GM18951 (cell line): ENCODE results near the gene KRTAP10-3.
"Not testable (repeated sequence)": the region's sequence is repeated elsewhere in the genome, so short reads cannot be mapped to it uniquely, and the experiment has no call there.

ENCODE experiments used
- POLR2A ChIP-seq: IDR thresholded peaks from 4 replicates; pipeline ENCODE4 v1.6.1; 2011; ENCODE audit warnings: mild to moderate bottlenecking; ENCODE audit not compliant: insufficient read length, insufficient read depth; ENCODE audit errors: extremely low read depth
- in situ Hi-C: fragments of 300-500 bp; cut with MboI; formaldehyde crosslinking; loops from one replicate; pipeline ENCODE4 v1.12.0; 2022; ENCODE audit warnings: low sequenced_read_pairs, mixed read lengths, inconsistent platforms; ENCODE audit not compliant: unreplicated experiment

The KRTAP10-3 gene

DNA sequence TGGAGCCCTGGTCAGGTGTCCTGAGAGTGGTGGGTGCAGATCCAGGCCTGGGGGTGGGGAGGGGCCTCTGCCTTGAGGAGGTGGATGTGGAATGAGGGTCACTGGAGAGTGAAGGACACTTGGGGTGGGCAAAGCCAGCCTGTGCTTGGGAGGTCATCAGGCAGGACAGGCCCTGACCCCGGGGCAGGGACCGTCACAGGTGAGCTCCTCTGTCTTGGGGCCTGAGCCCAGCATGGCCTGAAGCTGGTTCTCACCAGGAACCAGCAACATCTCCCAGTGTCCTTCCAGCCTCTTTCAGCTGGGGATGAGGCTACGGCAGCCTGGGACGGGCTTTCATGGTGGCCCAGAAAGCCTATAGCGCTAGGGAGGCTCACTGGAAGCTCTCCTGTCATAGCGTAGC, 6.5 kb downstream of the KRTAP10-3 start:
- in situ Hi-C loops: no loop called here
- TF ChIP-seq POLR2A: no peak

DNA sequence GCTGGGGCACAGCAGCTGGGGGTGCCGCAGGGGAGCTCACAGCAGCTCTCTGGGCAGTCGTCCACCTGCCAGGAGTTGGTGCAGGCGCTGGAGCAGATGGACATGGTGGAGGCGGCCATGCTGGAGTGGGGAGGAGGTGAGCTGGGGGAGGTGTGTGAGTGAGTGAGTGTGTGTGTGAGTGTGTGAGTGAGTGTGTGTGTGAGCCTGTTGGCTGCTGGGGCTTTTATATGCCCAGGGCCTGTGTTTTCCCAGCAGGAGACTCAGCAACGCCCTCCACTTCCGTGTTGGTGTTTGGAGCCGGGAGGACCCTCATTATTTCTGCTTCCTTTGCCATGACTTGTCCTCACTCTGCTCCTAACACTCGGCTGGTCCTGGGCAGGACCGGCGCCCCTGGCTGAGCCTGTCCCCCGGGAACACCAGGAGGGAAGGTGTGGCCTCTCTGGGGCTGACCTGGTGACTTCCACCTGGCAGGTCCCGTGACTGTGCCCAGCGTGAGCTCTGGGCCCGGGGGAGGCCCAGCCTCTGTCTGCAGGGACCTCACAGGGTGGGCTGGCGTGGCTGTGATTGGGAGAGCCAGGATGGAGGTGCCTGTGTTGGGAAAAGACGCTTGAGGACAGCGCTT, 7.1 kb downstream of the KRTAP10-3 start, which contains the start of gene KRTAP10-2:
TSS of gene KRTAP10-2 (minus strand) at position 166 of the 622 bp plus-strand sequence. CDS start at position 119, 47 bp downstream.
- in situ Hi-C loops: no loop called here

DNA sequence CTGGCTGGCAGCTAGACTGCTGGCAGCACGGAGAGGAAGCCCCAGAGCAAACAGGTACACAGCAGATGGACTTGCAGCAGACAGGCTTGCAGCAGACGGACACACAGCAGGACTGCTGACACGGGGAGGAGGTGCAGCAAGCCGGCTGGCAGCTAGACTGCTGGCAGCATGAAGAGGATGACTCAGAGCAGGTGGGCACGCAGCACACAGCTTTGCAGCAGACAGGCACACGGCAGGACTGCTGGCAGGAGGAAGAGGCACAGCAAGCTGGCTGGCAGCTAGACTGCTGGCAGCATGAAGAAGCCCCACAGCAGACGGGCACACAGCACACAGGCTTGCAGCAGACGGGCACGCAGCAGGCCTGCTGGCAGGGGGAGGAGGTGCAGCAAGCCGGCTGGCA, 7.8 kb downstream of the KRTAP10-3 start:
- in situ Hi-C loops: no loop called here
- no peak for TF ChIP-seq POLR2A

More for the DNA sequence above, 7.1 kb downstream of the KRTAP10-3 start, which contains the start of gene KRTAP10-2:
- no peak for TF ChIP-seq POLR2A

DNA sequence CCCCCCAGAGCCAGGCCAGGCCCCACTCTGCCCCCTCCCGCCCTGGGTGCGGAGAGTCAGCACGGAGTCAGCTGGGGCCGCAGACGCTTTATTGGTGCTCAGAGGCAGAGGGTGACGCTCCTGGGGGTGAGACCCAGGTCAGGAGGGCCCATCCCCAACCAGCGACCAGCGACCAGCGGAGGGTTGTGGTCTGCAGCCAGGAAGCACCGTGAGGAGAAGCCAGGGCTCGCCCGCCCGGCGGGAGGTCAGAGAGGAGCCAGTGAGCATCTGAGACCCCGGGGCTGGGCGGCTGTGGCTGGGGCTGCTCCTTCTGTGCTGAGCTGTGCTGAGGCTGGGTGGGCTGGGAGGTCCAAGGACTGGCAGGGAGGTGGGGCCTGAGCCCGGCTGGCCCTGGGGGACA, 8.3 kb downstream of the KRTAP10-3 start:
- in situ Hi-C loops: not testable (repeated sequence)

DNA sequence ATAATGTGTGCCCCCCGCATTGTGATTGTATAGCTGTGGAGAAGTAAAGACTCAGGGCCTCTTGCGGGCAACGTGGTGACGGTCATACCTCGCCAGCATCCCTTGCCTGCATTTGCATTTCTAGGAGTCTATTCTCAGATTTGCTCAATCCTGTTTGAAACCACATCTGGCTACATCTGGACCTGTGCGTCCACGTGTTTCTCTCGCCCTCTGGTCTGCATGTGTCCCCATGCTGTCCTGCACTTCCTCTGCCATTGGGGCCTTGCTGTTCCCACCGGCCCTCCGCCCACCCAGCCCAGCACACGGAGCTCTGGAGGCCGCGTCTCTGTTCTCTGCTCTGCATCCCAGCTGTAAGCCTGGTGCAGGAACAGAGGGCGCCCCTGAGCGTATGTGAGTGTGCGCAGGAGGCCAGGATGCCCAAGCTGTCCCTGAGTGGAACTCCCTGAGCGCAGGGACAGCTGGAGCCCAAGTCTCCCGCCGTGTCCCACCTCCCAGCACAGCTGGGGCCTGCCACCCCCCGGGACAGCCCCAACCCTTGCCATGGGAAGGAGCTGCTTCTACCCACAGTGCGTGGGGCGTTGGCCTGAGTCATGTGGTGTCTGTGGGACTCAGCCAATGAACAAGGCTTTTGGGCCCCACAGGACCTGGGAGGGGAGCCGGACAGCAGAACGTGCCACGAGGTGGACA, 8.9 kb downstream of the KRTAP10-3 start:
- in situ Hi-C loops: no loop called here

DNA sequence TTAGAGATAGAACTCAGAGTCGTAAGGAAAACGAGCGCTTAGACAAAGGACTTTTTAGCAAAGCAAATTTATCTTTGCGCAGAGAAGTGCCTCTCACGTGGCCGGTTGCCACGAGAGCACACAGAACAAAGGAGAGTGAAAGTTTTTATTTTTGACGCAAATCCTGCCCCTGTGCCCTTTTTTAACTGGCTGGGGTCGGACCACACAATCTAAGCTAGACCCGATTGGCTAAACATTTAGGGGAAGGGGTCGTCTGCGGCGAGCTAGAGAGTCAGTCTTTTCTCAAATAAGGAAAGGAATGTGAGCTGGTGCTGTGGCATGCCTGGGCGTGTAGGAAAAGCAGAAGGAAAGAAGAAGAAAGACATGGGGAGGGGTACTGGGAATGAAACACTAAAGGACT, 9.7 kb downstream of the KRTAP10-3 start:
- in situ Hi-C loops: no loop called here

More for the DNA sequence above, 8.9 kb downstream of the KRTAP10-3 start:
- no peak for TF ChIP-seq POLR2A

DNA sequence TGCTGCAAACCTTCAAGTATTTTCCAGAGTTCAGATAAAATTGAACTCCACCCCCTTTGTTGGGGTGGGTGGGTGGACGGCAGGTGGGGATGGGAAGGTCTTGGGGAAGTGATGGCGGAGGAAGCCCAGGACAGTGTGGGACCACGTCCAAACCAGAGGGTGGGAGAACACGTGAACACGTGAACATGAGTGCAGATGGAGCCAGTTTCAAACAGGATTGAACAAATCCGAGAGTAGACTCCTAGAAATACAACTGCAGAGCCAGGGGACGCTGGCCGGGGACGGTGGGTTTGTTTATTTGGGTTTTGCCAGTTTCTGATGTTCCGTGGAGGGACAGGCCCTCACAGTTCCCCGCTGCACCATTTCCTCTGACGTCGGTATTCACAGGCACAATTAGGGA, 10.2 kb downstream of the KRTAP10-3 start:
- TF ChIP-seq POLR2A: no peak

More for the DNA sequence above, 9.7 kb downstream of the KRTAP10-3 start:
- TF ChIP-seq POLR2A: no peak

DNA sequence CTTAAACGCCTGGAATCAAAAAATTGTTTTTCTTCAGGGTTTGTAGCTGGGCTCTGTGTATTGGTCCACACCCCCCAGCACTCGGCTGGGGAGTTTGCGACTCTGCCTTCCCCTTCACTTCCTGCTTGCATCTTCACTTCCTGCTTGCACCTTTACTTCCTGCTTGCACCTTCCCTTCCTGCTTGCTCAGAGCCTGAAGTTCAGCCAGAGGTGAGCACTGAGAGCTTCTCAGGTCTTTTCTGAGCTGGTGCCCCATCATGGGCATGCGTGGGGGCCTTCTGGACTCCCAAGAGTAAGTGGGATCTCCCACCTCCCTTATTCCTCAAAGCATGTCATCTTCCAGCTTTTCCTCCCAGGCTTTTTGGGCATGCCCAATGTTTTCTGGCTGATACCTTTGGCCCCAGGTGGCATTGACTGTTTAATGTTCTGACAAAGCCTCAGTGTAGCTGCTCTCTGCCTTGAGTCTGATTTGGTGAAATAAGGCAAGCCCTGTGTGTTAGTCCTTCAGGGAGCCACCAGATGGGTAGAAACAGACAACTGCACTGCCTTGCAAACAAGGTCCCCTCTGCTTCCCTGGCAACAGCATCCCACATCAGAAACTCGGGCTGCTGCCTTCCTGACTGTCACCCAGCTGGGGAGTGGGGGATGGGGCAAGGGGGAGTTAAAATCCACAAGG, 10.8 kb downstream of the KRTAP10-3 start:
- in situ Hi-C loops: no loop called here
- TF ChIP-seq POLR2A: no peak

More for the DNA sequence above, 10.2 kb downstream of the KRTAP10-3 start:
- in situ Hi-C loops: no loop called here

DNA sequence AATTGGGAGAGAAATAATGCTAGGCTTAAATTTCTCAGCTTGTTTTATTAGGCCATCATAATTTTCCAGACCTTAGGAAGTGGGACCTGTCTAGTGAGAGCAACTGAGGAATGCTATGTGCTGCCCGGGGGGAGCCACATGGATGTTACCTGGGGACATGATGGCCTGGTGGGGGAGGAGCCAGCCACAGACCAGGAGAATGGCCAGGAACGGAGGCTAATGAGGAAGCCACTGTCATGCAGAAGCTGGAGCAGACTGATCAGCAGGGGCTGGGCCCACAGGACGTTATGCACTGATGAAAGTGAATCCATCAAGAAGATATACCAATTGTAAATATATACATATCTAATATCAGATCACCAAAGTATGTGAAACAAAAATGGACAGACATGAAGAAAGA, 14.0 kb downstream of the KRTAP10-3 start:
- in situ Hi-C loops: no loop called here
- no peak for TF ChIP-seq POLR2A

DNA sequence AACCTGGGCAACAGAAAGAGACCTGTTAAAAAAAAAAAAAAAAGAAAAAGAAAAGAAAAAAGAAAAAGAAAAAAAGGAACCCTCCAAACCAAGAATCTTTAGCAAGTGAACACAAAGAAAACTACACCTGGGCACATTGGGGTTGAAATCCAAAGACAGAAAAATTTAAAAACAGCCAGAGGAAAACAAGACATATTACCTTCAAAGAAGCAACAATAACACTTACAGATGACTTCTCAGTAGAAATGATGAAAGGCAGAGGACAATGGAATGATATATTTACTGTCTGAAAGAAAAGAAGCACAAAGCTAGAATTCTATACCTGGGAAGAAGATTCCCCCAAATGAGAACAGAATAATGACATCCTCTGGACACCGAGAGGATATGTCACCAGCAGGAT, 15.9 kb downstream of the KRTAP10-3 start:
- in situ Hi-C loops: no loop called here
- no peak for TF ChIP-seq POLR2A

DNA sequence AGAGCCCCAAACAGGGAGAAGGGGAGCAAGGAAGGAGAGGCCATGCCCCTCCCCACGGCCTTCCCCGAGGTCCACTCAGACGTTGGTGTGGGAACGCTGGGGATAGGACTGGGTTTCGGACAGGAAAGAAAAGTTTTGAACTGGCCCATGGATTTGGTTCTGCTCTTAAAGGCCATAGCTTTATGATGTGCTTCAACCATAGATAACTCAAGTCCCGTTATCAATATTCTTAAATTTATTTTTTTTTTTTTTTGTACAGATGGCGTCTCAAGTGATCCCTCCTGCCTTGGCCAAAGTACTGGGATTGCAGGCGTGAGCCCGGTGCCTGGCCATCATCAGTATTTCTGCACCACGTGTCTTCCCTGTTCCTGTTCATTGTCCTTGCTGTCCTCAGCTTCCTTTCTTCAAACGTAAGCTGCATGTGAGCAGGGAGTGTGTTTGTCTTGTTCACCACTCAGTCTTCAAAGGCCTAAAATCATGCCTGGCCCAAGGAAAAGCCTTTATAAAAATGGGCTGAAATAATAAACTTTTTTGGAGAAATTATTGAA, 17.8 kb downstream of the KRTAP10-3 start:
- in situ Hi-C loops: no loop called here
- no peak for TF ChIP-seq POLR2A

DNA sequence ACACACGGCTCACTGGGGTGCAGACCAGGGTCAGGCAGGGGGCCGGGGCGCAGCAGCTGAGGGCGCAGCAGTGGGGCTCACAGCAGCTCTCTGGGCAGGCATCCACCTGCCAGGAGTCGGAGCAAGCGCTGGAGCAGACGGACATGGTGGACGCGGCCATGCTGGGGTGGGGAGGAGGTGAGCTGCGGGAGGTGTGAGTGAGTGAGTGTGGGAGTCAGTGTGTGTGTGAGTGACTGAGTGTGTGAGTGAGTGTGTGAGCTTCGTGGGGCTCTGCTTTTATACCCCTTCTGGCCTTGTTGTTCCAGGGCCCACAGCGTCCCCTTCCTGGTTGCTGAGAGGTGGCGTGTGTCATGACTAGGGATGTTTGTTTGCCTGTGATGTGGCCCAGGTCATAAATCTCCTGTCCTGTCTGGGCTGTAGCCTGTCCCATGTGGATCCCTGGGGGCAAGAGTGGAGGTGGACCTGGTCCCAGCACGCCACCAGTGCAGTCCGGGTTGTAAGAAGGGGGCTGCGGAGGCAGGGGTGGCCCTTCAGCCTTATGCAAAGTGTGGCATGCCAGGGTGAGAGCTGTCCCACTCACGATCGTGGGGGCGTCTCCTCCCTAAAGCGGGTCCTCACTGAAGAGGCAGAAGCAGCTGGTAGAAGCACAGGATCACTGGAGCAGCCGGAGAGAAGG, 18.5 kb downstream of the KRTAP10-3 start, which contains the start of gene KRTAP10-1:
TSS of gene KRTAP10-1 (minus strand) at position 205 of the 676 bp plus-strand sequence. CDS start at position 160, 45 bp downstream.
- in situ Hi-C loops: no loop called here
- no peak for TF ChIP-seq POLR2A

DNA sequence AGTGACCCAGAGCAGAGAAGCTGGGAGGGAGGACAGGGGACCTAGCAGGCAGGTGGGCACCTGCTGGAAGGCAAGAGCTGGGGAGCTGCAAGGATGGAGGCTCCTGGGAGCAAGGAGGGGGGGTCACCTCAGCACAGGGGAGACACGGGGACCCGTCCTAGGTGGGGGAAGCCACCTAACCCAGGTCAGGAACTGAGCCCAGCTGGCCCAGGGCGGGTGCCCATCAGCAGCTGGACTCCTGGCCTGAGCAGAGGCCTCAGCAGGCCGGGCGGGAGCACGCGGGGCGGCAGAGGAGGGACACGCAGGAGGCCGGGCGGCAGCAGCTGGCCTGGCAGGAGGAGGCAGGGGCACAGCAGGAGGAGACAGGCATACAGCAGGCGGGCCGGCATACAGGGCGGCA, 19.5 kb downstream of the KRTAP10-3 start:
- TF ChIP-seq POLR2A: no peak
- in situ Hi-C loops: no loop called here
